Measurements from ENCODE around the gene PAPSS2. TPM values are rescaled to one million over a fixed set of nuclear protein-coding genes. Genes with fewer than 3 reads are reported as not detected.

PAPSS2 gene
- total RNA-seq, 1 donor from 2014 or later: 7.3 TPM

- Mint-ChIP-seq H3K36me3 (ENCODE audit: insufficient read depth) (no peaks in the 10 kb centered on the region), H3K4me3 (ENCODE audit: low read depth) (no peak overlapping the region), H3K27ac (no peak overlapping the region), H3K9me3 (ENCODE audit: low read depth) (peaks cover 6% of the 10 kb centered on the region), H3K27me3 (peaks cover 10% of the 10 kb centered on the region), H3K4me1 (ENCODE audit: low read depth) (peaks cover 8% of the 10 kb centered on the region)
- DNase-seq (ENCODE audit: low spot score, unreplicated experiment): no peak
- TF ChIP-seq CTCF (IDR thresholded peaks at IDR 0.05; ENCODE audit: unreplicated experiment): no peak
Observed at GRCh38 chr10:87634311-87634710, 25.4 kb upstream of the PAPSS2 start.

- peaks cover 11% of the 10 kb centered on the region for H3K4me1 Mint-ChIP-seq (ENCODE audit: low read depth)
- H3K9me3 Mint-ChIP-seq (ENCODE audit: low read depth): peaks cover 6% of the 10 kb centered on the region
- H3K36me3 Mint-ChIP-seq (ENCODE audit: insufficient read depth): no peaks in the 10 kb centered on the region
- DNase-seq (ENCODE audit: low spot score, unreplicated experiment): no peak
- peaks cover 20% of the 10 kb centered on the region for H3K27me3 Mint-ChIP-seq
- H3K4me3 Mint-ChIP-seq (ENCODE audit: low read depth): no peak overlapping the region
- H3K27ac Mint-ChIP-seq: no peak overlapping the region
- no peak for TF ChIP-seq CTCF (IDR thresholded peaks at IDR 0.05; ENCODE audit: unreplicated experiment)
Observed at GRCh38 chr10:87635498-87636312, 24.0 kb upstream of the PAPSS2 start.

- Mint-ChIP-seq H3K9me3 (ENCODE audit: low read depth) (peaks cover 6% of the 10 kb centered on the region), H3K36me3 (ENCODE audit: insufficient read depth) (no peaks in the 10 kb centered on the region), H3K27ac (no peak overlapping the region), H3K27me3 (peaks cover 27% of the 10 kb centered on the region), H3K4me1 (ENCODE audit: low read depth) (peaks cover 11% of the 10 kb centered on the region), H3K4me3 (ENCODE audit: low read depth) (no peak overlapping the region)
- TF ChIP-seq CTCF (IDR thresholded peaks at IDR 0.05; ENCODE audit: unreplicated experiment): no peak
- DNase-seq (ENCODE audit: low spot score, unreplicated experiment): no peak
Observed at GRCh38 chr10:87636313-87636915, 23.3 kb upstream of the PAPSS2 start.

- Mint-ChIP-seq H3K36me3 (ENCODE audit: insufficient read depth) (no peaks in the 10 kb centered on the region), H3K4me3 (ENCODE audit: low read depth) (no peak overlapping the region), H3K9me3 (ENCODE audit: low read depth) (peaks cover 3% of the 10 kb centered on the region), H3K27me3 (peaks cover 37% of the 10 kb centered on the region), H3K27ac (no peak overlapping the region), H3K4me1 (ENCODE audit: low read depth) (peaks cover 11% of the 10 kb centered on the region)
- DNase-seq (ENCODE audit: low spot score, unreplicated experiment): no peak
- no peak for TF ChIP-seq CTCF (IDR thresholded peaks at IDR 0.05; ENCODE audit: unreplicated experiment)
Observed at GRCh38 chr10:87639493-87639892, 20.2 kb upstream of the PAPSS2 start.

GRCh38 chr10:87640043-87640442 lies 19.6 kb upstream of the PAPSS2 start:
- H3K36me3 Mint-ChIP-seq (ENCODE audit: insufficient read depth): no peaks in the 10 kb centered on the region
- H3K4me1 Mint-ChIP-seq (ENCODE audit: low read depth): peaks cover 11% of the 10 kb centered on the region
- H3K27me3 Mint-ChIP-seq: peaks cover 38% of the 10 kb centered on the region
- no peaks in the 10 kb centered on the region for H3K9me3 Mint-ChIP-seq (ENCODE audit: low read depth)
- no peak overlapping the region for H3K27ac Mint-ChIP-seq
- DNase-seq (ENCODE audit: low spot score, unreplicated experiment): no peak
- H3K4me3 Mint-ChIP-seq (ENCODE audit: low read depth): no peak overlapping the region
- no peak for TF ChIP-seq CTCF (IDR thresholded peaks at IDR 0.05; ENCODE audit: unreplicated experiment)
